Activated CD4-positive, alpha-beta T cell treated with anti-CD3 and anti-CD28 coated beads, Interleukin-2, amount 50 U/mL, for 16 hours (primary cell): ENCODE results near the gene SLIT1.
A peak's percentile ranks its signal among the peaks of the same experiment; 100 is the strongest.
"Not testable (repeated sequence)": the region's sequence is repeated elsewhere in the genome, so short reads cannot be mapped to it uniquely, and the experiment has no call there.

Source experiments
- DNase-seq: peaks from one replicate; pipeline ENCODE4 v3.0.0-alpha.2; 2020

The SLIT1 gene

GRCh38 chr10:97103316-97104080, 82.3 kb downstream of the SLIT1 start:
- no peak for DNase-seq

DNA sequence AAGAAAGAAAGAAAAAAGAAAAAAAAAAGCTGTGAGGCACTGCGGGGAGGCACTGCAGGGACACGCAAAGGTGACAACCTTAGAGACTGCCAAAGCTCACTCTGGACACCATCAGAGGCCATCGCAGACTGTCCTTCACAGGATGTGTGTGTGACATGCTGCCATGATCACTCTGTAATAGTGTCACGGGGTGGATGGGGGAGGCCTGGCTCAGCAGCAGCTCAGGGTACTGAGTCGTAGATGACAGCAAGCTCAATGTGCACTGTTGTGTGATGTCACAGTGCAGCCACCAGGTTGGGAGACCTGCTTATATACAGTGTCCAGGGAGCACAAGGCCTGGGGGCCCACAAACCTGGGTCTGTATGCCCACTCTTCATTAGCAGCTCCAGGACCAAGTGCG, 83.3 kb downstream of the SLIT1 start:
- no peak for DNase-seq

GRCh38 chr10:97101166-97101940, 84.4 kb downstream of the SLIT1 start:
- DNase-seq: no peak

DNA sequence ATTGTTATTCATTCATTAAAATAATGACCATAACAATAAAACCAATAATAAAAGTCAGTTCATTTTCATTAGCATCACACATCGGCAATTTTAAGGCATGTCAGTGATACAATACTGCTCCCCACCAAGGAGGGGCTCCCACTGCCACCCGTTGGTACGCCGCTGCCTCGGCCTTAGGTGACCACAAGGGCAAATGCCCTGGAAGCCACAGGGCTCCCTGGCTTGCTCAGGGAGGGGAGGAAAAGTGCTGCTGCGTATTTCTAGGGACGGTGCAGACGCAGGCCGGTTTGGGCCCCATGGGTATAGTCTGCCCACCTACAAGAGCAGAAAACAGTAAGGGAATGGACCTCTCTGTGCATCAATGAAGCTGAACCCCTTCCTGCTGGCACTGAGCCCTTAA, 85.1 kb downstream of the SLIT1 start:
- DNase-seq: no peak

GRCh38 chr10:97099868-97100267, 85.9 kb downstream of the SLIT1 start:
- no peak for DNase-seq

- no peak for DNase-seq
Measured at GRCh38 chr10:97099089-97099488, 86.7 kb downstream of the SLIT1 start.

DNA sequence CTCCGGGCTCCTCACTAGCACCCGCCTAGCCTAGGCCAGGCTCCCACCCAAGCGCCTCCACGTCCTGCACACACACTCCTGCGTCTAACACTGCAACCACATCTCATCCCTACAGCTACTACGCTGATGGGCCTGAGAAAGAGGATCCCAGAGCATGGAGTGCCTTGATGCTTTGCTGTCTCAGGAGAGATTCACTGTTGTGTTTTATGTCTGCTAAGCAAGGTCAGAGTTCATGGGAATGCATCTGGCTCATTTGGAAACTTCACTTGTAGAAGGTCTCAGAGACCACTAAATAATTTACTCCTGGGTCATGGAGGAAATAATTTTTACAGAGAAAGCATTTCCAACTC, 88.7 kb downstream of the SLIT1 start:
- no peak for DNase-seq

DNA sequence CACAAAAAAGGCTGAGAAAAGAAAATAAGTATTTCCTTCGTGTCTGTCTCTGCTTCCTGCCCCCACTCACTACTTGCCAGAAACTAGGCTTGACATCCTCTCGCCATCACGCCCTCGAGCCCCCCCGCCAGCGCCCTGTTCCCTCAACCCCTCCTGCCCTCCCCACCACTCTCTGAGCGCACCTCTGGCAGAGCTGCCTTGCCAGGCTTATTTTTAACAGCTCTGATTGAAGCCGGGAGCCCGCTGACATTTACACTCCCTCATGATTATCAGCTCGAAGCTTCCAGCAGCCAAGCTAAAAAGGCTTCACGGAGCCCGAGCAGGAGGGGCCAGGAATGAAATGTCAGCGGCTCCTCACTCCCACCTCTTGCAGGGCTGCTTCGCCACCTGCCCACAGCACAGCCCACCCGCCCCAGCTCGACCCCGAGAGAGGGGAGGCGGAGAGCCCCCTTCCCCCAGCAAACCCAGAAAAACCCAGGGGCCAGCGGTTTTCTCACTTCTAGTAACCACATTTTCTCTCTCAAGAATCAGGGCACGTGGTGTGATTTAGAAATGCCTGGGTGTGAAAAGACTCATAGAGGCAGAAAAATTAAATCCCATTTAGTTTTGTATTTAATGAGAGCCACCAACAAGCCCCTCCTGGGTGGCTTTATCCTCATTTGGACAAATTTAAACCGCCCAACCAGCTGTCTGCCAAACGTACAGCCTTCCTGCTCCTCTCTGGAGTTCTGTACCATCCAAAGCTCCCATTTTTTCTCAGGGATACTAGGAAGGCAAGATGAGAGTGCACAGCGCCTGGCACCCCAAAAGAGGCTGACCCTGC, 89.3 kb downstream of the SLIT1 start:
- peak; percentile 18 for DNase-seq

- DNase-seq: no peak
Measured at GRCh38 chr10:97095701-97096260, 90.0 kb downstream of the SLIT1 start.

DNA sequence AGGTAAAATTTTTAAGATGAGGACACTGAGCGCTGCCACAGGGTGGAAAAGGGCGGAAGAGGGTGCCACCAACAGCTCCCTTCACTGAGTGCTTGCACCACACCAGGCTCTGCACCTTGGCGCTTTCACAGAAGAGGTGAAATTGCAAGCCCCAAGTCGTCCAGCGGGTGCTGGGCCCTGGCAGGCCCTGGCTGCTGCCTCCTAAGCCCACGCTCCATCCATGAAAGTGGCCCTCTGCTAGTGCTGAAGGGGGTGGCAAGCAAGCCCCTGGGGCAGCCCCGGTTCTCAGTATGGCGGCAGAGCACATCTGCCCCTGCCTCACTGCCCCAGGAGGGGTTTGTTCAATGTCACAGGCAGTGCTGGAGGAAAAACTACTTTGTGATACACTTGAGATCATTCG, 95.1 kb downstream of the SLIT1 start:
- no peak for DNase-seq

GRCh38 chr10:97090035-97090434, 95.7 kb downstream of the SLIT1 start:
- no peak for DNase-seq

- DNase-seq: no peak
Measured at GRCh38 chr10:97089209-97089870, 96.4 kb downstream of the SLIT1 start.

- DNase-seq: no peak
Measured at GRCh38 chr10:97087296-97087695, 98.5 kb downstream of the SLIT1 start.

DNA sequence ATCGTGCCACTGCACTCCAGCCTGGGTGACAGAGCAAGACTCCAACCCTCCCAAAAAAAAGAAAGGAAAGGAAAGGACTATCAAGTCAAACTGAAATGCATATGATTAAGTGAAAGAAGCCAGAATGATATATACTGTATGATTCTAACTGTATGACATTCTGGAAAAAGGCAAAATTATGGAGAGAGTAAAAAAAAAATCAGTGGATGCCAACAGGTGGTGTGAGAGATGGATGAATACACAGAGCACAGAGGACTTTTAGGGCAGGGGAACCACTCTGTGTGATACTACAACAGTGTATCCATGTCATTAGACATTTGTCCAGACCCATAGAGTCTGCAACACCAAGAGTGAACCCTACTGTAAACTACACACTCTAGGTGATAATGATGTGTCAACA, 99.2 kb downstream of the SLIT1 start:
- no peak for DNase-seq

DNA sequence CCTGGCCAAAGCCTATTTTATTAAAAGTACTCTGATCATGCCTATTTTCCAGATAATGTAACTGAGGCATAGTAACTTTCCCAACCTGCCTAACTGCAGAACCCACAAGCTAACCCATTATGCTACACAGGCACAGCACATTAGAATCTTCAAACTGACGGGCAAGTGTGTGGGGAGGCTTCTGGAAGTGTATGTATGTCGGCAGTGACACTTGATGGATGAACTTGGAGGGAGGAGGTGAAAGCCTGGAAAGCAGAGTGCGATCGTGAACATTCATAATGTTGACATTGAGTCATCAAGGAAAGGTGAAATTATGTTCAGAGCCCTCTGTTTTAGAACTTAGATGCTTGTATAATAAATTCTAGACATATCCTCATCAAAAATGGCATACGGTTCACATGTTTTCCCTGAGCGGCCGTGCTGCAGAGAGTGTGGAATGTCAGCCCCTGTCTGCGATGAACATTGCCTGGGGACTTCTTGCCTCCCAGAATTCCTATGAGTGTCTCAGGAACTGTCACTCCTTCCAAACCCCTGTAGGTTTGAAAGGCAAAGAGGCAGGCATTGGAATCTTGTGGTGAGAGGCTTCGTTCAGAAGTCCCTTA, 102.4 kb downstream of the SLIT1 start:
- no peak for DNase-seq

DNA sequence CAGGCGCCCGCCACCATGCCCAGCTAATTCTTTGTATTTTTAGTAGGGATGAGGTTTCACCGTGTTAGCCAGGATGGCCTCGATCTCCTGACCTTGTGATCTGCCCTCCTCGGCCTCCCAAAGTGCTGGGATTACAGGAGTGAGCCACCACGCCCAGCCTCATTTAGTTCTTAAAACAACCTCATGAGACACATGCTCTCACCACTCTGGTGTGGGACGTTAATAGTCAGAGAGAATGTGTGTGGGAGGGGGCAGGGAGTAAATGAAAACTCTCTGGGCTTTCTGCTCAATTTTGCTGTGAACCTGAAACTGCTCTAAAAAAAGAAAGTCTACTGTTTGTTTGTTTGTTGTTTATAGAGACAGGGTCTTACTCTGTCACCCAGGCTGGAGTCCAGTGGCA, 103.2 kb downstream of the SLIT1 start:
- DNase-seq: not testable (repeated sequence)

DNA sequence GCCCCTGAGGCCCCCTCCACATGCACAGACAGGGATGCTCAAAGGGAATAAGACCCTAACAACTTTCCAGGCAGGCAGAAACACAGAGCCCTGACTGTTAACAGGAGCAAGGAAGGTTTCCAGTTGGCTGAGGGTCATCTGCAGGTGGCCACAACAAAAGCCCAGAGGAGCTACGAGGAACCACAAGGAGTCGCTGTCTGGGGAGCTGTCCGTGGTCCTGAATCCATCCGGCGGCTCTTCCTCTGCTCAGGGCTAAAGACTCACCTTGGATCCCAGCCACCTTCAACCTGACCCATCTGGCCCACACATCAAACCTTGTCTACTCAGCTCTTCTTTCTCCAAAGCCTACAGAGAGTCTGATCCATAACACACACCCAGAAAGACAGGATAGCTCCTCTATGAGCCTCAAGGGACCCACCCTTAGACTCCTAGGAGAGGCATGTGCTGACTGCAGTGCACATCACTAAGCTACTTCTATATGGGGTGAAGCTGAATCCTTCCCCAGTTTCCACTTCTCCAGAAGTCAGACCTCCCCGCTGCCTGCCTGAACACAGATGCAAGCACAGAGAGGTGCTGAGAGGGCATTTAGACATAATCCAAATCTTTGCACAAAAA, 104.0 kb downstream of the SLIT1 start:
- DNase-seq: peak; percentile 52

DNA sequence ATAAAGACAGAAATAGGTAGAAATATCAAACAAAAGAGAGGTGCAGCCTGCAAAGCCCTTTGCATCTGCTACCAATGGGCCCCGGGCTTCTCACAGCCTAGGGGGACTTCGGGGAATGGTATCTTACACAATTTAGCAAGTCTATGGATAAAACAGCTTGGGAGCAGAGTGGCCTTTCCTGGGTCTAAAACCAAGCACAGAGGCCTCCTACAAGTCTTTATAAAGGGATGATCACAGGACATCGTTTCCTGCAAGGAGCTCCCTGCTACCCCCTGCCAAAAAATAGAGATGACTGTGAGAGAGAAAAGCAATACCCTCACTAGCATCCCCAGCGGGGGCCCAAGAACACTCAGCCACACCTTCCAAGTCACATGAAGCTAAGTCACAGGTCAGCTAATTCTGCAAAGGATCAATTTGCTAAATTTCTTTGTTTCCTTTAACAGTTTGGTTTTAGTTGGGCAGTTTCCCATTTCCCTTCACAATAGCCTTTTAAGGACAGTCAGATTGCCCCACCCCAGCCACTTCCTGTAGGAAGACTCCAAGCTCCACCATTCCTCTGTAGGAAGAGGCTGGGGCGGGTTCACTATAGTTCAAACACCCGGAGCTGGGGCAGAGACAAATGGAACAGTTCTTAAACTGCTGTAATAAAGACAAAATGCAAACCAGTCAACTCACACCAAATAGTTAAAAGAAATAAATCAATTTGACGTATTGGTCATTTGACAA, 105.5 kb downstream of the SLIT1 start:
- DNase-seq: no peak

GRCh38 chr10:97079448-97079847, 106.3 kb downstream of the SLIT1 start:
- DNase-seq: no peak

- DNase-seq: no peak
Measured at GRCh38 chr10:97078938-97079445, 106.8 kb downstream of the SLIT1 start.
